HG03457 (cell line): ENCODE measurements around the gene PDE6G.

Experiments used
- ATAC-seq: cut with Tn5 transposase; IDR thresholded peaks from one replicate; pipeline ENCODE4 v1.9.1; 2021; ENCODE audit warnings: moderate number of reproducible peaks; ENCODE audit not compliant: unreplicated experiment

Gene PDE6G

GRCh38 chr17:81664051-81664470 is 7.7 kb upstream of the PDE6G start:
- no peak for ATAC-seq

DNA sequence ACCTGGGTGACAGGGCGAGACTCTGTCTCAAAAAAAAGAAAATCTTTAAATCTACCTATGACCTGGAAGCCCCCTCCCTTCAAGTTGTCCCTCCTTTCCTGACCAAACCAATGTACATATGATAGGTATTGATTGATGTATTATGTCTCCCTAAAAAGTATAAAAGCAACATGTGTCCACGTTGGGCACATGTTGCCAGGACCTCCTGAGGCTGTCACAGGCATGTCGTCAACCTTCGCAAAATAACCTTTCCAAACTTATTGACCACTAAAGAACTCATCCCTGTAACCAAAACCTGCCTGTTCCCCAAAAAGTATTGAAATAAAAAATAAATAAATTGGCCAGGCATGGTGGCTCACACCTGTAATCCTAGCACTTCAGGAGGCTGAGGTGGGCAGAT is 5.7 kb upstream of the PDE6G start:
- no peak for ATAC-seq

DNA sequence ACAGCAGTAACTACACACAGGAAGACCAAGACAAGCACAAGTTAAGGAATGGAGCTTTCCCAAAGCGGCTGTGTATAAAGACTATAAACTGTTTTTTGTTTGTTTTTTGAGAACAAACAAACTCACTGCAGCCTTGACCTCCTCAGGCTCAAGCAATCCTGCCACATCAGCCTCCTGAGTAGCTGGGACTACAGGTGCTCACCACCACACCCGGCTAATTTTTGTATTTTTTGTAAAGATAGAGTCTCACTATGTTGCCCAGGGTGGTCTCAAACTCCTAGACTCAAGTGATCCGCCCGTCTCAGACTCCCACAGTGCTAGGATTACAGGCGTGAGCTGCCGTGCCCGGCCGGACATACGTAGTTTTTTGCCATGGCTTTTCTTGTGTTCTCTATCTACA is 4.1 kb upstream of the PDE6G start:
- ATAC-seq: no peak

GRCh38 chr17:81659038-81659437 is 2.7 kb upstream of the PDE6G start:
- ATAC-seq: no peak

DNA sequence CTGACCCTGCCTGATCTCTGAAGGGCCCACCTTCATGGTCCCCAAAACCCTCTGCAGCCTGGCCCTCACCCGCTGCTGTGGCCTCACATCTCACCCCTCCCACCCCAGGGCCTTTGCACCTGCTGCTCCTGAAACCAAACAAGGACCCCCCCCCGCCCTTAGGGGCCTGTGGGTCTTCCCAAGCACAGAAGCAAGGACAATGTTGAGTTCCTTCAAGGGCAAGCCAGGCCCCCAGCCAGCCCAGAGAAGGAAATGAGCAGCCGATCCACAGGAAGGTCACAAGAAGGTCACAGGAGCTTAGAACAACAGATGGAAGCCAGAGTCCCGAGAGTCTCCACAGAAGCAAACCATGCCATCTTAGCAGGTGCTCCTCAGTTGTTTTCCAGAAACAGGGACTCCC is 493 bp upstream of the PDE6G start:
- no peak for ATAC-seq

DNA sequence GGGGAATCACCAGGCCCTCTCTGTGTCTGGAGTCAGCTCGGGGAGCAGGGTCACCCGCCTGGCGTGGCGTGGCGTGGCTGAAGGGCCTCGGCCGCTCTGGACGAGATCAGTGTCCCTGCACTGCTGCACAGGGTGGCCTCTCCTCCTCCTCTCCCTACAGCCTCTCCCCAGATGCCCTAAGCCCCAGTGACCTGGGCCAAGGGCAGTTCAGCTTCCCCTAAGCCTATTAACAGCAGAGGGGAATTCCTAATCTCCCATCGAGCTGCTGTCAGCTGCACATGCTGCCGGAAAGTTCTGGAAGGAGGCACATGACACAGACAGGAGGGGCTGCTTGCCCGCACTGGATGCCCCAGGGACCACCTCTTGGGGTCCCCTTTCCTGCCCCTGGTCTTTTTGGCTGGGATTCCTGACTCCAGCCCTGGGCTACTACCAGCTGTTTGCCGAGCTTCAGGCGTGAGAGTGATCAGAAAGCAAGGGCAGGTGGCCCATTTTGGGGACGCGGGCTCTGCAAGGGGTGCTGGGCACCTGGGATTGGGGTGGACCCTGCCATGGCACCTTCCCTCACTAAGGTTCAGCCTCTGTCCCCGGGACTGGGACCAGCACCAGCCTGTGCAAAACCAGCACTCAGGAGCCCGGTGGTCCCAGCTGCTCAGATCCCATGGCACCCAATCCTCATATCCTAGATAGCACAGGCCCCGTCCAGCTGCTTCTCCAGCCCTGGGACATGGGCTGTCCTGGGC is 794 bp downstream of the PDE6G start:
- ATAC-seq: no peak

GRCh38 chr17:81652906-81653771 is 3.2 kb downstream of the PDE6G start:
- ATAC-seq: no peak

DNA sequence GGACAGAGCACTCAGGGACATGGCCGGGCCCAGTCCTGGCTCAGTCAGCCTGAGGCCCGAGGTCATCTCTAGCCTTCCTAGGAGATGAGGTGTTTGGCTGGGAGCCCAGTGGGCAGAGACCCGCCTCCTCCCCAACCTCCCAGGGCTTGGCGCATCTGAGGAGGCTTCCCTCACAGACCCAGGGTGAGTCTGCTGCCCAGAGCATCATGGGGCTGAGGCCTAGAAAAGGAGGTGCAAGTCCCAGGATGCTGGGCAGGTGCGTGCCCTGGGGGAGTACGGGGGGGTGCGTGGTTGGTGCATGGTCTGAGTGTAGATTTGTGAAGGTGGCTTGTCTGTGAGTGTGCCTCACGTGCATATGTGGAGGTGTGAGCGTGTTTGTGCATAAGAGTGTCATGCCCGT is 4.7 kb downstream of the PDE6G start:
- no peak for ATAC-seq

DNA sequence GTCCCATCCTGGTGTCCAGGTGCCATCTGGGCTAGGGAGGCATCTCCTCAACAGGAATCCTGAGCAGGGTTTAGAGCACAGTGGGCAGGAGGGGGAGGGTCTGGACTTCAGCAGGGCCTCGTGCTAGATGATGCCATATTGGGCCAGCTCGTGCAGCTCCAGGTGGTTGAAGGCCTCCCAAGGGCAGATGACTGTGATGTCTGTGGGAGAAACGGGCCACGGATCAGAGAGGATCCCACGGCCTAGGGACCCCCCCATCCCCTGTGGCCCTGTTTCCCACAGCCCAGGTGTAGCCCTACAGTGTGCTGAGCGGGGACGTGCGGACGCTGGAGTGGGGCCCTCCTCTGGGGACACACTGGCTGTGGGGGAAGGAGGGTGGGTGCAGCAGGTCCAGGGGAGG is 5.4 kb downstream of the PDE6G start:
- ATAC-seq: no peak

GRCh38 chr17:81648707-81649085 is 7.6 kb downstream of the PDE6G start:
- no peak for ATAC-seq

- no peak for ATAC-seq
Measured at GRCh38 chr17:81648013-81648706, 8.2 kb downstream of the PDE6G start.

DNA sequence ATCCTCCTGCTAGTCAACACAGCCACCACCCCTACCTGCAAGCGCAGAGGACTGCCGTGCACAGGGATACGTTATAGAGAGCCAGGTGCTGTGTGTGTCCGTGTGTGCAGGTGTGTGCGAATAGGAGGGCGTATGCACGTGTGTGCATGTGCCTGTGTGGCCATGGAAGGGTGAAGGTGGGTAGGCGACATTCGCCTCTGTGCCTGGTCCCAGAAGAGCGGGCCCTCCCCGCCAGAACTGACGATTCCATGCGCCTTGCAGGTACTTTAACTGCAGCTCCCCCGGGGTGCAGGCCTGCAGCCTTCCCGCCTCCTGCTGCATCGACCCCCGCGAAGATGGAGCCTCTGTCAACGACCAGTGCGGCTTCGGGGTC is 8.7 kb downstream of the PDE6G start:
- no peak for ATAC-seq

DNA sequence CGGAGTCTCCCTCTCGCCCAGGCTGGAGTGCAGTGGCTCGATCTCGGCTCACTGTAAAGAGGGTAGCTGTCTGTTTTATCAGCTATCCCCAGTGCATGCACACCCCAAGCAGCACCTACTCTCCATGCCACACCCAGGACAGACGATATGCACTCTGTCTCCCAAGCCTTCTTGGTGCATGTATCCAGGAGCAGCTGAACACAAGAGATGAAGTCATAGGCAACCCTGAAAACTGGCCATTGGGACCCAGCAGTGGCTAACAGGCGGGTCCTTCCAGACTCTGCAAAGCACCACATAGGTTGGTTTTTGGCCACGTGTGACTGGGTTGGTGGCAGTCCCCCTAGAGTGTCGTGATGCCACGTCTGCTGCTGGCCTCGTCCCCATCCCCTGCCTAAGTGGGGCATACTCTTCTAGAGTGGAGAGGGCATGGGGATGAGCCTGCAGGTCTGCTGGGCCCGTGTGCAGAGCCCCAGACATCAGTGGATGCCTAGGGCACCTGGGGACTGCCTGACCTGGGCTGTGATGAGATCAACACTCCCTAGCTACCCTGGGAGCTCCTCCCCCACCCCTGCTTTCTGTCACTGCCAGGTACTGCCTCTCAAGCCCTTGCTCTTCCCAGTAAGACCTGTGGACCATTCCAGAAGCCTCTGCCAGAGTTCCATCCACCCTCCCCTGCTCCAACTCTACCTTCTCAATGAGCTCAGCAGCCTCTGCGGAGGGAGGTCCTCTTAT is 9.3 kb downstream of the PDE6G start:
- ATAC-seq: no peak

DNA sequence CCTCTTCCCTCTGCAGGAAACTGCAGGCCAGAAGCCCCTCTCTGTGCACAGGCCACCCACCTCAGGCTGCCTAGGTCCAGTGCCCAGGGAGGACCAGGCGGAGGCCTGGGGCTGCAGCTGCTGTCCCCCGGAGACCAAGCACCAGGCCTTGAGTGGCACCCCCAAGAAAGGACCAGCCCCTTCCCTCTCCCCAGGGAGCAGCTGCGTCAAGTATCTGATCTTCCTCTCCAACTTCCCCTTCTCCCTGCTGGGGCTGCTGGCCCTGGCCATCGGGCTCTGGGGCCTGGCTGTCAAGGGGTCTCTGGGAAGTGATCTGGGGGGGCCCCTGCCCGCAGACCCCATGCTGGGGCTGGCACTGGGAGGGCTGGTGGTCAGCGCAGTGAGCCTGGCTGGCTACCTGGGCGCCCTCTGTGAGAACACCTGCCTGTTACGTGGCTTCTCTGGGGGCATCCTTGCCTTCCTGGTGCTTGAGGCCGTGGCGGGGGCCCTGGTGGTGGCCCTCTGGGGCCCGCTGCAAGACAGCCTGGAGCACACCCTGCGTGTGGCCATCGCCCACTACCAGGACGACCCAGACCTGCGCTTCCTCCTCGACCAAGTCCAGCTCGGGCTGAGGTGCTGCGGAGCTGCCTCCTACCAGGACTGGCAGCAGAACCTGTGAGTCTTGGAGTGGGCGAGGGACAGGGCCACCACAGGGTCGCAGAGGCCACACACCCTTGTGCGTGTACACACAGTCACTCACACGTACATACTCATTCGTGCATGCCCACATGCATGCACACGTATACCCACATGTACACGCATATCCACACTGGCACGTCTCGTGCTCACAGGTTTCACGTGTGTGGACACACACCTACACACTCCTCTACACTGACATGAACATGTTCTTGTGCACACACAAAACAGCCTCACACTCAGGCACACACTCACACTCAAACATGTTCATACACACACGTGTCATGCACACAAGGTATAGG is 11.1 kb downstream of the PDE6G start:
- ATAC-seq: no peak

- no peak for ATAC-seq
Measured at GRCh38 chr17:81644496-81644895, 11.8 kb downstream of the PDE6G start.

DNA sequence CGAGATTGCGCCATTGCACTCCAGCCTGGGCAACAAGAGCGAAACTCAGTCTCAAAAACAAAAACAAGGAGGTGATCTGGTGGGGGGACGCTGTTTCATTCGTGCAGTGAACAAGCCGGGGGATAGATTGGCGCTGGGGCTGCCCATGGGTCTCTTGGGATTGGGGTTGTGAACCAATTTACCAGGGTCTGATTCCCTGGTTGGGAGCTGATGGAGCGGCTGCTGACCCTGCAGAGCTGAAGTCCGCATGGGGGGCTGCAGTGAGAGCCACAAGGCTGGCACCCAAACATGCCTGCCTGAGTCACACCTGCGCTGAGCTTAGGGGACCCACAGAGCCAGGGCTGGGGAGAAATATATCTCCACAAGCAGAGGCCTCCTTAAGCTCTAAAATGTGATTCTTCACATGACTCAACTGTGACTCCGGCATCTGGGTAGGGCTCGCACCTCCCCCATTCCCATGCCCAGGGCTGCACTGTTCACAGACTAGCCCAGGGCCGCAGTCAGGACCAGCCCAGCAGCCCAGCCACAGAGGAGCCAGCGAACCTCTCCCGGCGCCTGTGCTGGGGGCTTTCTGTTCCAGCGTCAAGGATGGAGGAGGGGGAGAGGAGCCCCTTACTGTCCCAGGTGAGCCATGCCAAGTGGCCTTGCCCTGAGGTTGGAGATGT is 14.4 kb downstream of the PDE6G start:
- no peak for ATAC-seq

GRCh38 chr17:81640011-81640410 is 16.3 kb downstream of the PDE6G start:
- ATAC-seq: no peak

- no peak for ATAC-seq
Measured at GRCh38 chr17:81638683-81639082, 17.7 kb downstream of the PDE6G start.

DNA sequence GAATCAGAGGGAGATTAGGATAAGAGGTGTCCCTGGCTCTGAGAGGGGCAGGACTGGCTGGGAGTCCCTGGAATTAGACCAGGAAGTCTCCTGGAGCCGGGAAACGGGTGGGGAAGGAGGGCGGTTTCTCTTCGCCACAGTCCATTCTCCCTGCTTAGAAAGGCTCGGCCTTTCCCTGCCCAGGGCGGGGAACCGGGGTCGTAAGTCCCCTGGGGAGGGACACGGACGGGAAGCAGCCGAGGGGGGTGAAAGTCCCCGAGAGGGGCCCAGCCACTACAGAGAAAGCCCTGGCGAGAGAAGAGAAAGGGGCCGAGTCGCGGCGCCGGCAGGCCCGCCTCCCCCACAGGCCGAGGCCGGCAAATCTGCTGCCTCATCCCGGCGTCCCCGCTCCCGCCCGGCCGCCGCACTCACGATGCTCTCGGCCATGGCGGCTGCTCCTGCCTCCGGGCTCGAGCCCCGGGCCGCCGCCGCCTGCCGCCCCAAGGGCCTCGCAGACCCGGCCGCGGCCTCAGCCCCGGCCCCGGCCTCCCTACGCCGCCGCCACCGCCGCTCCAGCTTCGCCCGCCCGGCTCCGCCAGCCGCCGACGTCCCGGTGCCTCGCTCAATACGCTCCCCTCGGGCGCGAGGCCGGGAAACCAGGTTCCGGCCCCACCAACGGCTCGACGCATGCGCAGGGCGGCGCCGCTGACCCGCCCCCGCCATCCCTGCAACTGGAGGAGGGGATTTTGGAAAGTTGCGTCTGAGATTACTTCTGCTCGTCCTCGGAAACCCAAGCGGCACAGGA is 19.6 kb downstream of the PDE6G start, which contains the start of the genes NPLOC4 and TSPAN10:
Gene NPLOC4, minus strand, starts transcription at position 608 of the 784 bp plus-strand sequence. Its CDS starts 182 bp downstream, at position 426.
Gene TSPAN10, plus strand, starts transcription at position 692 of the 784 bp plus-strand sequence. CDS start 5,217 bp downstream, outside the sequence.
- no peak for ATAC-seq
